K562 (cell line): ENCODE data around the gene PDZD8. TPM values are rescaled to one million over a fixed set of nuclear protein-coding genes. Genes with fewer than 3 reads are reported as not detected.
A peak's percentile ranks its signal among the peaks of the same experiment; 100 is the strongest.

Source experiments
- CEBPG ChIP-seq, 3 experiments: fragments of 200-800 bp in 1 of 3; sonication (Bioruptor generic) in 1 of 3; sonication (generic) in 1 of 3; formaldehyde crosslinking in 1 of 3; IDR thresholded peaks in 2 of 3; conservative IDR thresholded peaks in 1 of 3; 2 replicates each; pipeline versions ENCODE4 v1.6.1 to v1.8.0; 2016 to 2022; ENCODE audit warnings: missing compliant biosample characterization in 2 of 3, missing genetic modification characterization in 2 of 3, mild to moderate bottlenecking in 1 of 3, missing genetic modification reagents in 1 of 3
- DDX20 ChIP-seq: fragments of 450-650 bp; IDR thresholded peaks from 2 replicates; pipeline ENCODE4 v1.6.1; 2016; ENCODE audit warnings: missing genetic modification characterization, low read depth, mild to moderate bottlenecking, missing compliant biosample characterization, moderate library complexity
- HCFC1 ChIP-seq: IDR thresholded peaks from 2 replicates; pipeline ENCODE4 v1.6.1; 2012; ENCODE audit warnings: low read depth, low read length, improper control_type of control experiment
- HDAC2 ChIP-seq: fragments of 450-650 bp; IDR thresholded peaks from 2 replicates; pipeline ENCODE4 v1.6.1; 2016; ENCODE audit warnings: mild to moderate bottlenecking
- ILF3 ChIP-seq: fragments of 450-650 bp; IDR thresholded peaks from 2 replicates; pipeline ENCODE4 v1.6.1; 2018; ENCODE audit warnings: antibody characterized with exemption, mild to moderate bottlenecking, moderate library complexity, borderline replicate concordance
- KLF13 ChIP-seq: fragments of 450-650 bp; IDR thresholded peaks from 2 replicates; pipeline ENCODE4 v1.6.1; 2016; ENCODE audit warnings: missing genetic modification characterization, low read depth, mild to moderate bottlenecking, missing compliant biosample characterization, moderate library complexity, borderline replicate concordance
- NFIX ChIP-seq: fragments of 250-450 bp; sonication (Bioruptor Pico); IDR thresholded peaks from 2 replicates; pipeline ENCODE4 v1.4.0; 2020; ENCODE audit warnings: low read depth, mild to moderate bottlenecking, moderate library complexity
- POLR3A ChIP-seq: IDR thresholded peaks from 2 replicates; pipeline ENCODE4 v1.6.1; 2011; ENCODE audit warnings: borderline replicate concordance, mild to moderate bottlenecking, moderate library complexity; ENCODE audit not compliant: insufficient read length, insufficient read depth; ENCODE audit errors: extremely low read depth
- RBM22 ChIP-seq: fragments of 200-400 bp; formaldehyde crosslinking; IDR thresholded peaks from 2 replicates; pipeline ENCODE4 v1.6.1; 2018; ENCODE audit warnings: low read length, low read depth; ENCODE audit not compliant: poor library complexity, severe bottlenecking
- SMARCC2 ChIP-seq: fragments of 450-650 bp; IDR thresholded peaks from 2 replicates; pipeline ENCODE4 v1.6.1; 2017; ENCODE audit warnings: antibody characterized with exemption, moderate library complexity, mild to moderate bottlenecking, low read depth
- ZC3H4 ChIP-seq: sonication (generic); formaldehyde crosslinking; IDR thresholded peaks from 2 replicates; pipeline ENCODE4 v1.9.0; 2021; ENCODE audit warnings: missing genetic modification reagents, borderline replicate concordance
- ZNF121 ChIP-seq: sonication (generic); formaldehyde crosslinking; conservative IDR thresholded peaks from 2 replicates; pipeline ENCODE4 v1.8.0; 2022; ENCODE audit warnings: missing genetic modification reagents
- polyA plus RNA-seq, 8 experiments: library from polyadenylated mRNA; depleted of rRNA in 4 of 8; stranded (reverse) in 5 of 8; unstranded in 3 of 8; fragments of >200 nt; fragmentation: Nextera tagmentation in 2 of 8; fragmentation: Illumina TruSeq in 1 of 8; extraction: Ambion mirVana in 2 of 8; extraction: Trizol in 1 of 8; gene quantifications; 2 replicates each; pipeline versions ENCODE4 v1.2.1 to v1.2.3, GENCODE V29; 2011 to 2014; ENCODE audit warnings: inconsistent platforms in 1 of 8, missing spikeins in 1 of 8
- total RNA-seq, 7 experiments: library from RNA; depleted of rRNA in 6 of 7; stranded (reverse); fragments of >200 nt in 6 of 7; fragmentation: Illumina TruSeq in 2 of 7; extraction: Trizol in 2 of 7; gene quantifications; 2 replicates each; pipeline versions ENCODE4 v1.2.1 to v1.2.3, GENCODE V29; 2011 to 2021; ENCODE audit warnings: low replicate concordance in 1 of 7
- TF ChIP-seq, protein P1 (sequence below): fragments of 450-650 bp; IDR thresholded peaks from 2 replicates; pipeline ENCODE4 v1.6.1; 2018; ENCODE audit warnings: mild to moderate bottlenecking, low read depth; ENCODE audit not compliant: partially characterized antibody
- TF ChIP-seq, protein P2 (sequence below): fragments of 450-650 bp; IDR thresholded peaks from 2 replicates; pipeline ENCODE4 v1.6.1; 2017; ENCODE audit warnings: mild to moderate bottlenecking, moderate library complexity
- TF ChIP-seq, protein P3 (sequence below): fragments of 450-650 bp; IDR thresholded peaks from 2 replicates; pipeline ENCODE4 v1.6.1; 2016; ENCODE audit warnings: borderline replicate concordance
- TF ChIP-seq, protein P4 (sequence below): fragments of 250-450 bp; sonication (Bioruptor Pico); IDR thresholded peaks from 2 replicates; pipeline ENCODE4 v1.8.0; 2021; ENCODE audit warnings: borderline replicate concordance, mild to moderate bottlenecking, moderate library complexity; ENCODE audit not compliant: poor library complexity, severe bottlenecking
- TF ChIP-seq, protein P5 (sequence below): sonication (generic); formaldehyde crosslinking; IDR thresholded peaks from 2 replicates; pipeline ENCODE4 v1.8.1; 2023; ENCODE audit warnings: mild to moderate bottlenecking, missing genetic modification reagents

PDZD8 gene
- total and polyA plus RNA-seq, 9 of the 15 experiments (the other 6 are each of a cell fraction or from before 2014, with no cell fraction given): 5.5 to 53.4 (median 36.8) TPM

DNA sequence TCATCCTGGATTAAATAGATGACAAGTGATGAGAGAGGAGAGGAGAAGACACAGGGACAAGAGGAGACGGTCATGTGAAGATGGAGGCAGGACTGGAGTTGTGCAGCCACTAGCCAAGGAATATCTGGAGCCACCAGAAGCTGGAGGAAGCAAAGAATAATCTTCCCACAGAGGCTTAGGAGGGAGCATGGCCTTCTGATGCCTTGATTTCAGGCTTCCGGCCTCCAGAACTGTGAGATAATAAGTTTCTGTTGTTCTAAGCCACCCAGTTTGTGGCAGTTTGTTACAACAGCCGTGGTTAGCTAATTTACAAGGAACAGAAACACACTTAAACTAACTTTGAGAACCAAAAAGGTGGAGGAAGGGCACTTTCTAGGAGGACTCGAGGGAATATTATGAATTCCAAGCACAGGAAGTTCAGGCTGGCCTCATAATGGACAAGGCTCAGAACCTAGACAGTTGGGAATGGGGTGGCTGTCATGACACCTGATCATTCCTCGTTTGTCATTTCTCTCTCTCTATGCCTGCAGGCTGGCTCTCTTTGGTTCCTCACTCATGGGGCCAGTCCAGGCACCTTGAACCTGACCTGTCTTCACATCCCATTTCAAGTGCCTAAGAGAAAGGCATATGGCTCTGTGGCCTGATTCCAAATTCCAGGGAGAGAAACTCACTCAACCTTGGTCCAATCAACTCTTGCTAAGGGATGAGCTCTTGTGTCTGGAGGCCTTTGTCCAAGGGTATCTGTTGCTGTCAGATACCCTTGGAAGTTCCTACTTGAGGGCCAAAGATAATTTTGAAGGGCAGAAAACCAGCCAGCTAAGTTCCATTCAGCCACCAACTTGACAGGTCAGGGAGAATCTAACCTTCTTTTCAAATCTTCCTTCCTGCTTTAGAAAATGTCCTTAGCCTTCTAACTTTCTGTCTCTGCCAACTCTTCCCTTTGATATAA, 33.5 kb upstream of the PDZD8 start (continued):
- TF ChIP-seq, protein P1, sequence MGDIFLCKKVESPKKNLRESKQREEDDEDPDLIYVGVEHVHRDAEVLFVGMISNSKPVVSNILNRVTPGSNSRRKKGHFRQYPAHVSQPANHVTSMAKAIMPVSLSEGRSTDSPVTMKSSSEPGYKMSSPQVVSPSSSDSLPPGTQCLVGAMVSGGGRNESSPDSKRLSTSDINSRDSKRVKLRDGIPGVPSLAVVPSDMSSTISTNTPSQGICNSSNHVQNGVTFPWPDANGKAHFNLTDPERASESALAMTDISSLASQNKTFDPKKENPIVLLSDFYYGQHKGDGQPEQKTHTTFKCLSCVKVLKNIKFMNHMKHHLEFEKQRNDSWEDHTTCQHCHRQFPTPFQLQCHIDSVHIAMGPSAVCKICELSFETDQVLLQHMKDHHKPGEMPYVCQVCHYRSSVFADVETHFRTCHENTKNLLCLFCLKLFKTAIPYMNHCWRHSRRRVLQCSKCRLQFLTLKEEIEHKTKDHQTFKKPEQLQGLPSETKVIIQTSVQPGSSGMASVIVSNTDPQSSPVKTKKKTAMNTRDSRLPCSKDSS: no peak
- no peak for TF ChIP-seq ILF3
- TF ChIP-seq ZNF121 (CRISPR knock-in tag): no peak
- TF ChIP-seq, protein P2, sequence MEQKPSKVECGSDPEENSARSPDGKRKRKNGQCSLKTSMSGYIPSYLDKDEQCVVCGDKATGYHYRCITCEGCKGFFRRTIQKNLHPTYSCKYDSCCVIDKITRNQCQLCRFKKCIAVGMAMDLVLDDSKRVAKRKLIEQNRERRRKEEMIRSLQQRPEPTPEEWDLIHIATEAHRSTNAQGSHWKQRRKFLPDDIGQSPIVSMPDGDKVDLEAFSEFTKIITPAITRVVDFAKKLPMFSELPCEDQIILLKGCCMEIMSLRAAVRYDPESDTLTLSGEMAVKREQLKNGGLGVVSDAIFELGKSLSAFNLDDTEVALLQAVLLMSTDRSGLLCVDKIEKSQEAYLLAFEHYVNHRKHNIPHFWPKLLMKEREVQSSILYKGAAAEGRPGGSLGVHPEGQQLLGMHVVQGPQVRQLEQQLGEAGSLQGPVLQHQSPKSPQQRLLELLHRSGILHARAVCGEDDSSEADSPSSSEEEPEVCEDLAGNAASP: no peak
- TF ChIP-seq POLR3A: no peak
- TF ChIP-seq, protein P3, sequence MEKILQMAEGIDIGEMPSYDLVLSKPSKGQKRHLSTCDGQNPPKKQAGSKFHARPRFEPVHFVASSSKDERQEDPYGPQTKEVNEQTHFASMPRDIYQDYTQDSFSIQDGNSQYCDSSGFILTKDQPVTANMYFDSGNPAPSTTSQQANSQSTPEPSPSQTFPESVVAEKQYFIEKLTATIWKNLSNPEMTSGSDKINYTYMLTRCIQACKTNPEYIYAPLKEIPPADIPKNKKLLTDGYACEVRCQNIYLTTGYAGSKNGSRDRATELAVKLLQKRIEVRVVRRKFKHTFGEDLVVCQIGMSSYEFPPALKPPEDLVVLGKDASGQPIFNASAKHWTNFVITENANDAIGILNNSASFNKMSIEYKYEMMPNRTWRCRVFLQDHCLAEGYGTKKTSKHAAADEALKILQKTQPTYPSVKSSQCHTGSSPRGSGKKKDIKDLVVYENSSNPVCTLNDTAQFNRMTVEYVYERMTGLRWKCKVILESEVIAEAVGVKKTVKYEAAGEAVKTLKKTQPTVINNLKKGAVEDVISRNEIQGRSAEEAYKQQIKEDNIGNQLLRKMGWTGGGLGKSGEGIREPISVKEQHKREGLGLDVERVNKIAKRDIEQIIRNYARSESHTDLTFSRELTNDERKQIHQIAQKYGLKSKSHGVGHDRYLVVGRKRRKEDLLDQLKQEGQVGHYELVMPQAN: no peak
- TF ChIP-seq DDX20: no peak
- no peak for TF ChIP-seq SMARCC2
- TF ChIP-seq KLF13: no peak
- TF ChIP-seq, protein P4, sequence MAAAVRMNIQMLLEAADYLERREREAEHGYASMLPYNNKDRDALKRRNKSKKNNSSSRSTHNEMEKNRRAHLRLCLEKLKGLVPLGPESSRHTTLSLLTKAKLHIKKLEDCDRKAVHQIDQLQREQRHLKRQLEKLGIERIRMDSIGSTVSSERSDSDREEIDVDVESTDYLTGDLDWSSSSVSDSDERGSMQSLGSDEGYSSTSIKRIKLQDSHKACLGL (CRISPR knock-in tag): no peak
- TF ChIP-seq, protein P5, sequence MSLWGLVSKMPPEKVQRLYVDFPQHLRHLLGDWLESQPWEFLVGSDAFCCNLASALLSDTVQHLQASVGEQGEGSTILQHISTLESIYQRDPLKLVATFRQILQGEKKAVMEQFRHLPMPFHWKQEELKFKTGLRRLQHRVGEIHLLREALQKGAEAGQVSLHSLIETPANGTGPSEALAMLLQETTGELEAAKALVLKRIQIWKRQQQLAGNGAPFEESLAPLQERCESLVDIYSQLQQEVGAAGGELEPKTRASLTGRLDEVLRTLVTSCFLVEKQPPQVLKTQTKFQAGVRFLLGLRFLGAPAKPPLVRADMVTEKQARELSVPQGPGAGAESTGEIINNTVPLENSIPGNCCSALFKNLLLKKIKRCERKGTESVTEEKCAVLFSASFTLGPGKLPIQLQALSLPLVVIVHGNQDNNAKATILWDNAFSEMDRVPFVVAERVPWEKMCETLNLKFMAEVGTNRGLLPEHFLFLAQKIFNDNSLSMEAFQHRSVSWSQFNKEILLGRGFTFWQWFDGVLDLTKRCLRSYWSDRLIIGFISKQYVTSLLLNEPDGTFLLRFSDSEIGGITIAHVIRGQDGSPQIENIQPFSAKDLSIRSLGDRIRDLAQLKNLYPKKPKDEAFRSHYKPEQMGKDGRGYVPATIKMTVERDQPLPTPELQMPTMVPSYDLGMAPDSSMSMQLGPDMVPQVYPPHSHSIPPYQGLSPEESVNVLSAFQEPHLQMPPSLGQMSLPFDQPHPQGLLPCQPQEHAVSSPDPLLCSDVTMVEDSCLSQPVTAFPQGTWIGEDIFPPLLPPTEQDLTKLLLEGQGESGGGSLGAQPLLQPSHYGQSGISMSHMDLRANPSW (CRISPR knock-in tag): no peak
- no peak for TF ChIP-seq NFIX (CRISPR knock-in tag)
- TF ChIP-seq HCFC1: no peak
- TF ChIP-seq ZC3H4 (CRISPR knock-in tag): no peak
- no peak for TF ChIP-seq RBM22
- peak; percentile 9; the same call in 1 of the 2 replicates for TF ChIP-seq CEBPG (CRISPR knock-in tag; IDR thresholded peaks at IDR 0.05)
- no peak for TF ChIP-seq CEBPG (tag; conservative IDR thresholded peaks at IDR 0.05 in 1 of 2, IDR thresholded peaks at IDR 0.05 in 1 of 2)
- TF ChIP-seq HDAC2: no peak
